Smooth muscle cell (in vitro differentiated cells): ENCODE measurements around the gene RAB28. TPM values are rescaled to one million over a fixed set of nuclear protein-coding genes. Genes with fewer than 3 reads are reported as not detected.

Experiments
- DNase-seq: peaks from one replicate; lab custom pipeline; 2025; ENCODE audit not compliant: unreplicated experiment; lab: John Stamatoyannopoulos, UW
- H2AFZ ChIP-seq: fragments of 200-600 bp; sonication (generic); 2 replicates; pipeline ENCODE4 v1.6.0; 2016; ENCODE audit warnings: antibody characterized with exemption, low read depth, mild to moderate bottlenecking
- H3F3A ChIP-seq: fragments of 200-600 bp; sonication (generic); 2 replicates; pipeline ENCODE4 v1.6.0; 2017; ENCODE audit warnings: antibody characterized with exemption, low read depth
- H3K27ac ChIP-seq: fragments of 200-600 bp; sonication (generic); 2 replicates; pipeline ENCODE4 v1.5.1; 2016; ENCODE audit warnings: low read depth, mild to moderate bottlenecking
- H3K27me3 ChIP-seq: fragments of 200-600 bp; sonication (generic); 2 replicates; pipeline ENCODE4 v1.6.1; 2016; ENCODE audit warnings: low read depth, mild to moderate bottlenecking
- H3K36me3 ChIP-seq: fragments of 200-600 bp; sonication (generic); 2 replicates; pipeline ENCODE4 v1.5.1; 2016; ENCODE audit warnings: low read depth
- H3K4me1 ChIP-seq: fragments of 200-600 bp; sonication (generic); 2 replicates; pipeline ENCODE4 v1.5.1; 2016; ENCODE audit warnings: low read depth
- H3K4me2 ChIP-seq: fragments of 200-600 bp; sonication (generic); 2 replicates; pipeline ENCODE4 v1.6.0; 2016; ENCODE audit warnings: mild to moderate bottlenecking
- H3K4me3 ChIP-seq: fragments of 200-600 bp; sonication (generic); 2 replicates; pipeline ENCODE4 v1.5.1; 2016; ENCODE audit warnings: mild to moderate bottlenecking
- H3K79me2 ChIP-seq: fragments of 200-600 bp; sonication (generic); 2 replicates; pipeline ENCODE4 v1.6.0; 2016; ENCODE audit warnings: low read depth, mild to moderate bottlenecking
- H3K9ac ChIP-seq: fragments of 200-600 bp; sonication (generic); 2 replicates; pipeline ENCODE4 v1.6.0; 2016; ENCODE audit warnings: low read depth
- H3K9me3 ChIP-seq: fragments of 200-600 bp; sonication (generic); replicated peaks from 2 replicates; pipeline ENCODE4 v1.5.1; 2016; ENCODE audit warnings: low read depth
- H4K20me1 ChIP-seq: fragments of 200-600 bp; sonication (generic); 2 replicates; pipeline ENCODE4 v1.6.0; 2016; ENCODE audit warnings: low read depth
- CTCF ChIP-seq: fragments of 200-600 bp; sonication (generic); IDR thresholded peaks from 2 replicates; pipeline ENCODE4 v1.5.1; 2017; ENCODE audit warnings: borderline replicate concordance, mild to moderate bottlenecking, antibody characterized with exemption; ENCODE audit not compliant: insufficient read depth, poor library complexity, severe bottlenecking
- WGBS: methylation state at CpG from one replicate; pipeline ENCODE4 v1.1.7; 2016; ENCODE audit warnings: low lambda C conversion rate; 5-methylcytosine and 5-hydroxymethylcytosine counted together
- polyA plus RNA-seq: library from polyadenylated mRNA; unstranded; fragments of >200 nt; fragmentation: Nextera tagmentation; extraction: Ambion mirVana; gene quantifications from 2 replicates; pipeline ENCODE4 v1.2.1, GENCODE V29; 2016
- total RNA-seq: library from RNA; depleted of rRNA; stranded (reverse); fragments of >200 nt; gene quantifications from 2 replicates; pipeline ENCODE4 v1.2.3, GENCODE V29; 2014

Gene RAB28
- total and polyA plus RNA-seq, 2 experiments from 2014 or later = 32.8 to 40.7 TPM

- Histone ChIP-seq H2AFZ (no peak overlapping the region), H3K27ac (no peak overlapping the region), H3K27me3 (no peaks in the 10 kb centered on the region), H4K20me1 (peaks cover 34% of the 10 kb centered on the region), H3K36me3 (no peaks in the 10 kb centered on the region), H3K79me2 (peaks cover 30% of the 10 kb centered on the region), H3K4me1 (no peaks in the 10 kb centered on the region), H3K4me3 (no peak overlapping the region), H3K9ac (no peak overlapping the region), H3K4me2 (no peak overlapping the region), H3F3A (no peaks in the 10 kb centered on the region), H3K9me3 (no peaks in the 10 kb centered on the region)
- no peak for DNase-seq
- TF ChIP-seq CTCF = no peak
- WGBS = 92% methylated on average over 28 of the region's 32 CpGs
These were observed 68.9 kb downstream of the RAB28 start for GRCh38 chr4:13415068-13415785.

- peaks cover 39% of the 10 kb centered on the region for H4K20me1 ChIP-seq
- no peaks in the 10 kb centered on the region for H3F3A ChIP-seq
- no peak overlapping the region for H3K27ac ChIP-seq
- no peak overlapping the region for H3K9ac ChIP-seq
- H3K79me2 ChIP-seq = peaks cover 35% of the 10 kb centered on the region
- no peak for DNase-seq
- H3K4me3 ChIP-seq = no peak overlapping the region
- no peaks in the 10 kb centered on the region for H3K9me3 ChIP-seq
- WGBS = 79% methylated on average over 6 of the region's 6 CpGs
- no peaks in the 10 kb centered on the region for H3K27me3 ChIP-seq
- no peaks in the 10 kb centered on the region for H3K4me1 ChIP-seq
- TF ChIP-seq CTCF = no peak
- no peak overlapping the region for H2AFZ ChIP-seq
- H3K4me2 ChIP-seq = no peak overlapping the region
- no peaks in the 10 kb centered on the region for H3K36me3 ChIP-seq
These were observed 70.3 kb downstream of the RAB28 start for GRCh38 chr4:13413729-13414437.

- 48% methylated on average over 2 of the region's 2 CpGs for WGBS
These were observed 72.2 kb downstream of the RAB28 start for GRCh38 chr4:13411942-13412341.

More at GRCh38 chr4:13411942-13412341, 72.2 kb downstream of the RAB28 start:
- no peaks in the 10 kb centered on the region for H3K36me3 ChIP-seq
- no peak for DNase-seq
- H3K9ac ChIP-seq = no peak overlapping the region
- no peak overlapping the region for H2AFZ ChIP-seq
- no peak for TF ChIP-seq CTCF
- no peaks in the 10 kb centered on the region for H3K4me1 ChIP-seq
- H3K27ac ChIP-seq = no peak overlapping the region
- no peaks in the 10 kb centered on the region for H3F3A ChIP-seq
- H3K4me3 ChIP-seq = no peak overlapping the region
- no peak overlapping the region for H3K4me2 ChIP-seq
- H4K20me1 ChIP-seq = peaks cover 39% of the 10 kb centered on the region
- H3K9me3 ChIP-seq = no peaks in the 10 kb centered on the region
- H3K79me2 ChIP-seq = peaks cover 35% of the 10 kb centered on the region
- H3K27me3 ChIP-seq = no peaks in the 10 kb centered on the region
